ENCODE data around the gene OR6T1.

Gene OR6T1, protein sequence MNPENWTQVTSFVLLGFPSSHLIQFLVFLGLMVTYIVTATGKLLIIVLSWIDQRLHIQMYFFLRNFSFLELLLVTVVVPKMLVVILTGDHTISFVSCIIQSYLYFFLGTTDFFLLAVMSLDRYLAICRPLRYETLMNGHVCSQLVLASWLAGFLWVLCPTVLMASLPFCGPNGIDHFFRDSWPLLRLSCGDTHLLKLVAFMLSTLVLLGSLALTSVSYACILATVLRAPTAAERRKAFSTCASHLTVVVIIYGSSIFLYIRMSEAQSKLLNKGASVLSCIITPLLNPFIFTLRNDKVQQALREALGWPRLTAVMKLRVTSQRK

DNA sequence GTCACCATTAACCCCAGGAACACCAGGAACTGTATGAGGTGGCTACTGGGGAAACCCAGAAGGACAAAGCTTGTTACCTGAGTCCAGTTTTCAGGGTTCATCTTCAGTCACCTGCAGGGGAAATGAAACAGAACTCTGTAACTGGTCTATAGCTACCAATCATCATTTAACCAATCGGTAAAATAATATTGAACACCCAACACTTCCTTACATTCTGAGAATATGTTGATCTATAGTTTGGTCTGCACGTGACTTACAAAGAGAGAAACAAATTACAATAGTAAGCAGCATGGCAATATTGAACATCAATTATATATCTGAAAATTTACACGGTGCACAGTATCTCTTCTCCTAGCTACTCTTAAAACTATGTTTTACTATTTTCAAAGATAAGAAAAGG is at the start of gene OR6T1:
Gene OR6T1, minus strand, starts transcription at position 101 of the 400 bp plus-strand sequence. Its CDS starts 0 bp downstream, at position 101.
- no peak for DNase-seq

DNA sequence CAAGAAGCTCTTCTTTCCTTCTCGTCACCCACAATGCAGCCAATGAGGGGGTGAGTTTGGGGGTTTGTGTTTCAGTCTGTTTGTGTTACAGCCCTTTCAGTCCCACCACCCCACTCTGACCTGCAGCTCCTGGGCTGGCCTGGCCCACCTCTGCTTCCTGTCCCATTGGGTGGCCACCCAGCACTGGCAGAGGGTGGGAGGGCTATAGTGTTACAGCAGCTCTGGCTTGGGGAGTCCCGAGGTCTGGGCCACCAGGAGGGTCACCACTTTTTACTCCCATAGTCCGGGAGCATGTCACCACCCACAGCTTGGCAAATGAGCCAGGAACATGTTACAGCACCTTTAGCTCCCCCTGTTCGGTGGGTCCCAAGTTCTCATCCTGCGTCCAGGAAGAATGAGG is 35.7 kb upstream of the OR6T1 start:
- no peak for DNase-seq

DNA sequence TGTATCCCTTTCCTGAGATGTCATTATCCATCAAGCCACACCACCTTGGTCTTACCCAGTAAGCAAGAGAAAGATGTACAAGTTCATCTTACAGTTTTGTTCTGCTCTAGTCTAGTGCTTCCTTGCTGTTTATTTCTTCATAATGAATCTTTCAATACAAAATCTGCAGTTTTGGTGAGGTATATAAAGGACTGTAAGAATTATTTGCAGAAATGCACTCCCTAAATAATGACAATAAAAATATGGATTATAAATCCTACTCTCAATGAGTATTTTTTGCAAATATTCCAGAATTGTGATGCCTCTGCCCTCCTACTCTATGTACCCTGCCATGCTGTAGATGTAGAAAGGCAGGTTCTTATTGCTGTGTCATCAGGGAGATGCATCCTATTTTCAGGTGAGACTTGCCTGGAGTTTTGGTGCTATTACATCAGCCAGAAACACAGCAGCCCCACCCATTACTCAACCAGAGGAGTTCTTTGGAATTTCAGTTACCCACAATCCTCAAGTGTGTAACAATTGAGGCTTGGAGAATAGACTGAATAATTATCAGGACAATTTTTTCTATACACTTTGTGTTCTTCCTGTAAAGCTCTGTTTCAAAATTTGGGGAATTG is 34.2 kb upstream of the OR6T1 start, which contains the start of gene OR10S1:
Gene OR10S1, minus strand, starts transcription at position 51 of the 617 bp plus-strand sequence. CDS start 117 bp downstream, outside the sequence.
- DNase-seq: no peak

DNA sequence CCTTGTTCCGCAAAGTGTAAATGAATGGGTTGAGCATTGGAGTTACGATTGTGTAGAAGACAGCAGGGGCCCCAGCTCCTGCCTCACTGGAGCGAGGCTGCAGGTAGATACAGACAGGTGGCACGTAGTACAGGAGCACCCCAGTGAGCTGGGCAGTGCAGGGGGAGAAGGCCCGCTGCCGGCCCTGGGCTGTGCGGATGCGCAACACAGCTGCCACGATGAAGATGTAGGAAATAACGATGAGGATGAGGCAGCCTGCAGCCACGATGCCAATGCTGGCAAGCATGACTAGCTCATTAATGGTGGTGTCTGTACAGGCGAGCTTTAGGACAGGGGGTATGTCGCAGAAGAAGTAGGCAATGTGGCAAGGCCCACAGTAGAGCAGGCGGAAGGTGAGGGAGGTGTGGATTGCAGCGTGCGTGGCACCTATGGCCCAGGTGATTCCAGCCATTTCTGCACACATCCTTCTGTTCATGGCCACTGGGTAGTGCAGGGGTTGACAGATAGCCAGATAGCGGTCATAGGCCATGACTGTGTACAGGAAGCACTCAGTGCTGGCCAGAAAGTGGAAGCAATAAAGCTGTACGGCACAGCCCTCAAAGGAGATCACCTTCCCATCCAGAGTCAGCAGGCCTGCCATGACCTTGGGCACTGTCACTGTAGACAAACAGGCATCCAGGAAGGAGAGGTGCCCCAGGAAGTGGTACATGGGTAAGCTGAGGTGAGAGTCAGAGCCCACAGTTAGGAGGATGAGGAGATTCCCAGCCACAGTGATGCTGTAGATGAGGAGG is 33.3 kb upstream of the OR6T1 start:
- DNase-seq: no peak

DNA sequence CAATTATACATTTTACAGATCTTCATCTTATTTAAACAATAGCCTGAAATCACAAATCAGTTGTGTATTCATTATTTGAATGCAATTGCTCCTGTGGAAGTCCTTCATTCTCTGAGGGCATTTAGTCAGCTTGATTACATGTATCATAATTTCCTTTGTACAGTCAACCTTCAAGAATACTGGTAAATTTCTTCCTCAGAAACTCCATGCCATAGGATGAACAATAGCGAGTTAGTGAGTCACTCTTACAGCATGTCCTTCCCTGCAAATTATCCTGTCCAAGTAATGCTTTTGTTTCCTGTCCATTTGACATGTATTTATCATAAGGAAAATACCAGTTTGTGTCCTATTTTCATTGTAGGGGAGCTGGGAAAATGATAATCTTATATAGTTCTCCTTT is 30.2 kb upstream of the OR6T1 start:
- no peak for DNase-seq

DNA sequence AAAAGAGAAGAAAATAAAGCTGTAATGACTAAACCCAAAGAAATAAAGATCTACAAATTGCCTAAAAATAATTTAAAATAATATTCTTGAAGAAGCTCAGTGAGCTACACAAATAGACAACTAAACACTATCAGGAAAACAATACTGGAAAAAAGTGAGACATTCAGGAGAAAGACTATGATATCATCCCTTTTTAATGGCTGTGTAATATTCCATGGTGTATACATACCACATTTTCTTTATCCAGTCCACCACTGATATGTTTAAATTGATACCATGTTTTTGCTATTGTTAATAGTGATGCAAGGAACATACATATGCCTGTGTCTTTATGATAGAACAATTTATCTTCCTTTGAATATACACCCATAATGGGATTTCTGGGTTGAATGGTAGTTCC is 13.1 kb upstream of the OR6T1 start:
- DNase-seq: no peak

DNA sequence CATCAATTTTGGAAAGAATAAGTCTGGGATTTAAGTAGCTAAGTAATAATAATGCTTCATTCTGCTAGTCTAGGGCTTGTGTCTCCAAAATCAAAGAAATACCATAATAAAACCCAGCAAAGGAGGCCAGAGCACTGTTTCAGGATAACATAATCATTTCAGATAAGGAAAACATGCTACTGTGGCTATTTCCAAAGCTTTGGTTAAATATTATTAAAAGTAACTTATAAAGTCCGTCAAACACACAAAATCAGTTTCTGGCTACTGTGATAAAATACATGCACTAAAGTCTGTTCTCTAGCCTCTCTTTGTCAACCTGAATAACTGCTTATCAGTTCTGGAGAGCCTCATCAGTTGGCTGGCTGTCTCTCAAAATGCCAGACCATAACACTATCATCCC is 1.5 kb upstream of the OR6T1 start:
- DNase-seq: no peak

DNA sequence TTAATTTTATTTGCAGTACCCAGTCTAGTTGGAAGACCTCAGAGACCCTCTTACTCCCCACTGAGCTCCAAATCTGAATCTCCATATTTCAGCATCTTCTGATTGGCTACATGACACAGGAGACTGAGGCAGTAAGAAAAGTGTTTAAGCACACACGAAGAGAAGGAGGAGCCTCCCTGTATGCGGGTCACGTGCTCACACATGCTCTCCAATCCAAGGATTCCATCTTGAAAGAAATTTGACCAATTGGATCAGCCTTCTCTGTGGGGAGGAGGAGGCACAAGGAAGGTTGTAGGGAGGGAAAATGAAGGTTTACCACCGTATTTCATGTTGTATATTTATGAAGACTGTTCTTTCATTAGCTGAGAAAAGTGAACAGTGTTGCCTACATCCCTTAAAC is 1.2 kb downstream of the OR6T1 start:
- DNase-seq: no peak

DNA sequence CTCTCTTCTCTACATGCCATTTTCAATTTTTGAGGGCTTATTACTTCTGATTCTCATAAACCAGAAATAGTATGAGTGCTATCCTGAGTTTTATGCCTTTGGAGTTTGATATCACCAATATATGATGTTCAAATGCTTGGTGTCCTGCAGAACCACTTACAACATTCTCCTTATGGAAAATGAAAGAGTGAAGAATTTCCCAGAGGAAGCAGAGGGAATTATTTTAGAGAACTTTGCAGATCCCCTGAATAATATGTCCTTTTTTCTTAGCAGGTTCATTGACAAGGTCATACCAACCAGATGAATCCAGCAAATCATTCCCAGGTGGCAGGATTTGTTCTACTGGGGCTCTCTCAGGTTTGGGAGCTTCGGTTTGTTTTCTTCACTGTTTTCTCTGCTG is 4.3 kb downstream of the OR6T1 start, which contains the start of gene OR4D5:
Gene OR4D5, plus strand, starts transcription at position 301 of the 400 bp plus-strand sequence. Its CDS starts 0 bp downstream, at position 301.
- DNase-seq: no peak

DNA sequence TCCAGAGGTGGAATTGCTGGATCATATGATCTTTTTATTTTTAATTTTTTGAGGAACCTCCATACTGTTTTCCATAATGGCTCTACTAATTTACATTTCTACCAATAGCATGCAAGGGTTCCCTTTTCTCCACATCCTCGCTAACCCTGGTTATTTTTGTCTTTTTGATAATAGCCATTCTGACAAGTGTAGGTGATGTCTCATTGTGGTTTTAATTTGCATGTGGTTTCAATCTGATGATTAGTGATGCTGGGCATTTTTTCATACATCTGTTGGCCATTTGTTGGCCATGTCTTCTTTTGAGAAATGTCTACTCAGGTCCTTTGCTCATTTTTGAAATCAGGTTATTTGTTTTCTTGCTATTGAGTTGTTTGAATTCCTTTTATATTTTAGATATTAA is 19.6 kb downstream of the OR6T1 start:
- no peak for DNase-seq

DNA sequence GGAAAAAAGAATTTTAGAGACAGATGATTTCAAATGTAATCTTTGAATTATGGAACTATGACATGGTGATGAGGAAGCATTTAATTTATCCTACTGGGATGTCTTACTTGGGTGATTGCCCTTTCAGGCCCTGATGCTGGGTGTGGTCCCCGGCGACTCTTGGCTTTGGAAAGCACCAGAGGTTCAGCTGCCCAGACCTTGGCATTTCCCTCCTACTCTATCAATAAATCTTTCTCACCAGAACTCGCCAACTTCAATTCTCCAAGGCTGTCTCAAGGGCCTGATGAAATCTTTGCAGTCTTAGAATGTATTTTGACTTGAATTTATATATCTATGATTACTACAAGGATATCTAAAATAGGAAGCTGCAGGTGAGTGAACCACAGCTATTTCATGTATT is 22.7 kb downstream of the OR6T1 start:
- DNase-seq: no peak

DNA sequence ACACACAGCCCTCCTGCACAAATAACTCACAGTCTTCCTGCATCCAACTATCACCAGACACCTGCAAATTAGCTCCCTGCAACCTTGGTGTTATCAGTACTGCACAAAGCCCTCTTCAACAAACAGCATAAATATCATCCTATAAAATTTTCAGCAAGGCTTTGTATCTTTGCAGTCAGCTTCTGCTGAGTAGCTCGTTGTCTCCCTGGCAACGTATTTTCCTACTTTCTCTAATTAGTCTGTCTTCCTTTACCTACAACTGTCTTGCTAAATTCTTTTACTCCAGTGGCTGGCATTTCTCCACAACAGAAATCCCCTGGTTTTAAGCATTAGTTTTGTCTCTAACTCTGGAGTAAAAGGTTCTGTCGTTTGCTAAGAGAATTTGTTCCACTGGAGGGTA is 37.8 kb downstream of the OR6T1 start:
- no peak for DNase-seq

DNA sequence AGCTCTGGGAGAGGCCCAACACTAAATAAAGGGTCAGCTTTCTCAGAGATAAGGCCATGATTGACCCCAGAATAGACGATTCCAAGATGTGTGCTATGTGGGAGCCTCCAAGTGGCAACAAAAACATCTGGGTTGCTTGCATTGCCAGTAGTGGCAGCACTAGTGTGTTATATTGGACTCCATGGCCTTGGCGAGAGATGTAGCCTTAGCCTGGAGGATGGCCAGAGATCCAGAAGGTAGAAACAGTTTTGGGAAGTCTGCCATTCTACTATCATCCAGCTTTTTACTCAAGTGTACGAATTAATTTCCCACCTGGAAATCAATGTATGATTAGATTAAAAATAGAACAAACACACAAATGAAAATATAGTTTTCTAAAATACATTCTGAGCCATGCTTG is 38.7 kb downstream of the OR6T1 start:
- no peak for DNase-seq

DNA sequence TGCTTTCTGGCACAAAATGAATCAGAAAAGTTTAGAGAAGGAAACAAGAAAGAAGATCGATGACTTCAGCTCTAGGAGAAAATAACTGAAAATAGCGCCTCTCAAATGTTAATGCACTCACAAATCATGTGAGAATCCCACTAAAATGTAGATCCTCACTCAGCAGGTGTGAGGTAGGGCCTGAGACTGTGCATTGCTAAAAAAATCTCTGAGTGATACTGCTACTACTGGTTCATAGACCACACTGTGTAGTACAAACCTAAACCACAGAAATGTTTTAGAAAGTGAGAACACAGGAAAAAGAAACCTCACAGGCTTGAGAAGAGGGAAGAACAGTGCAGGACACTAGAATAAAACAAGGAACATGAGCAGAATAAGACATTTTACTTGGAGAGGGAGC is 39.7 kb downstream of the OR6T1 start:
- no peak for DNase-seq

DNA sequence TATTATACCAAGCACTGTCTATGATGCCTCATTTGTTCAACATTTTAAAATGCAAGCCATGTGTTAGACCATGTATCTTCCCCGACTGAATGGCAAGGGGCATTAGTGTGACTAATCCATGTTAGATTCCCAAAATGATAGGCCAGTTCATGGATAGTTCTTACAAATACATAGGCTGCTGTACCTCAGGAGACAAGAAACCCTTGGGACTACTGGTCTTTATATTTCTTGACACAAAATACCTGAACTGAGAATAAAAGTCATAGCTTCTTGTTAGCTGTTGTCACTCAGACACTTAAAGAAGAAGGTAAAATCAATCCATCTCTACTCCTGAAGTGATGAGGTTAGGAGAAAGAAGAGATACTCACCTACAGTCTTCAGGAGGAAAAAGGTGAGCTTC is 41.8 kb downstream of the OR6T1 start, which contains the start of gene OR8D4:
Gene OR8D4, plus strand, starts transcription at position 301 of the 400 bp plus-strand sequence. CDS start 4,265 bp downstream, outside the sequence.
- DNase-seq: no peak

DNA sequence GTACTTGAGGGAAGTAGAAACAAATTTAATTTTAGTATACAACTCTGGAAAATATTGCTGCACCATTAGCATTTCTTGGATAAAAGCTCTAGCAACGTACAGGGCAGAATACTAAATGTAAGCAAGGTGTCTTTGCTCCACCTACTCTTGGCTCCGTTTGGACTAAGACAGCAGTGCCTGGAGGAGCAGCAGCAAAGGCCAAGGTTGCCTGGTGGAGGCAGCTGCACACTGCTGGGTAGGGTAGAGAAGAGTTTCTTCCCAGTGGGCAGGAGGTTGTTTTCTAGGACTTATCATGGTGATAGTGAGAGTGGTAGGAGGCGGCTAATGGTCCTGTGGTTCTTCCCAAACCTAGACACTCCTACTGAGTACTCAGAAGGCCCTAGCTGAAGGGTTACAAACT is 43.8 kb downstream of the OR6T1 start:
- no peak for DNase-seq
